GM12878 (cell line): ENCODE measurements around the gene PRKCQ. TPM values are rescaled to one million over a fixed set of nuclear protein-coding genes. Genes with fewer than 3 reads are reported as not detected.

ENCODE experiments used
- ATF2 ChIP-seq: IDR thresholded peaks from 2 replicates; pipeline ENCODE4 v1.6.1; 2012; ENCODE audit warnings: low read length, inconsistent platforms
- BCL11A ChIP-seq: IDR thresholded peaks from 2 replicates; pipeline ENCODE4 v1.6.1; 2011; ENCODE audit warnings: low read depth, low read length
- BHLHE40 ChIP-seq, 2 experiments: fragments of 450-650 bp in 1 of 2; IDR thresholded peaks; 2 replicates each; pipeline ENCODE4 v1.6.1; 2011 to 2017; ENCODE audit warnings: low read depth in 2 of 2, borderline replicate concordance in 1 of 2, improper control_type of control experiment in 1 of 2, low read length in 1 of 2, mild to moderate bottlenecking in 1 of 2
- CBX3 ChIP-seq: fragments of 200-600 bp; sonication (generic); IDR thresholded peaks from 2 replicates; pipeline ENCODE4 v1.6.1; 2016; ENCODE audit warnings: low read depth, borderline replicate concordance
- CEBPZ ChIP-seq: fragments of 150-350 bp; IDR thresholded peaks from 2 replicates; pipeline ENCODE4 v1.6.1; 2016; ENCODE audit warnings: low read depth, low read length
- CHD2 ChIP-seq: IDR thresholded peaks from 2 replicates; pipeline ENCODE4 v1.6.1; 2011; ENCODE audit warnings: low read depth, low read length, improper control_type of control experiment, borderline replicate concordance
- CREB1 ChIP-seq: IDR thresholded peaks from 2 replicates; pipeline ENCODE4 v1.6.1; 2012; ENCODE audit warnings: low read depth, mild to moderate bottlenecking, inconsistent platforms
- CREM ChIP-seq: IDR thresholded peaks from 2 replicates; pipeline ENCODE4 v1.6.1; 2014; ENCODE audit warnings: antibody characterized with exemption, low read depth
- DPF2 ChIP-seq: fragments of 450-650 bp; IDR thresholded peaks from 2 replicates; pipeline ENCODE4 v1.6.1; 2017; ENCODE audit warnings: mild to moderate bottlenecking
- EED ChIP-seq: sonication (generic); IDR thresholded peaks from 2 replicates; pipeline ENCODE4 v1.6.1; 2016; ENCODE audit warnings: antibody characterized with exemption, low read depth
- EP300 ChIP-seq, 2 experiments: fragments of 150-350 bp in 1 of 2; IDR thresholded peaks; 2 replicates each; pipeline ENCODE4 v1.6.1; 2011 to 2012; ENCODE audit warnings: low read depth in 2 of 2, low read length in 2 of 2, borderline replicate concordance in 1 of 2, improper control_type of control experiment in 1 of 2, inconsistent platforms in 1 of 2; ENCODE audit not compliant: control insufficient read depth in 1 of 2
- IKZF1 ChIP-seq: fragments of 450-650 bp; conservative IDR thresholded peaks from 2 replicates; pipeline ENCODE4 v1.6.1; 2017; ENCODE audit warnings: antibody characterized with exemption, mild to moderate bottlenecking
- IRF4 ChIP-seq: IDR thresholded peaks from 2 replicates; pipeline ENCODE4 v1.6.1; 2011; ENCODE audit warnings: low read depth, low read length
- MLLT1 ChIP-seq: fragments of 450-650 bp; IDR thresholded peaks from 2 replicates; pipeline ENCODE4 v1.6.1; 2016; ENCODE audit warnings: mild to moderate bottlenecking
- NFIC ChIP-seq: IDR thresholded peaks from 2 replicates; pipeline ENCODE4 v1.6.1; 2012; ENCODE audit warnings: low read depth, mild to moderate bottlenecking, inconsistent platforms, low read length, moderate library complexity
- NR2F1 ChIP-seq: fragments of 450-650 bp; conservative IDR thresholded peaks from 2 replicates; pipeline ENCODE4 v1.6.1; 2017; ENCODE audit warnings: mild to moderate bottlenecking
- PKNOX1 ChIP-seq: fragments of 450-650 bp; IDR thresholded peaks from 2 replicates; pipeline ENCODE4 v1.6.1; 2016; ENCODE audit warnings: mild to moderate bottlenecking
- POLR2A ChIP-seq: IDR thresholded peaks from 2 replicates; pipeline ENCODE4 v1.6.1; 2011; ENCODE audit warnings: low read depth, mild to moderate bottlenecking, low read length
- RUNX3 ChIP-seq: IDR thresholded peaks from 2 replicates; pipeline ENCODE4 v1.6.1; 2012; ENCODE audit warnings: low read length, inconsistent platforms
- SIX5 ChIP-seq: IDR thresholded peaks from 2 replicates; pipeline ENCODE4 v1.6.1; 2011; ENCODE audit warnings: mild to moderate bottlenecking, low read depth, low read length, moderate library complexity; ENCODE audit not compliant: severe bottlenecking
- SKIL ChIP-seq: fragments of 450-650 bp; IDR thresholded peaks from 2 replicates; pipeline ENCODE4 v1.6.1; 2017; ENCODE audit warnings: mild to moderate bottlenecking, low read depth, inconsistent platforms; ENCODE audit not compliant: poor library complexity, severe bottlenecking
- TBL1XR1 ChIP-seq: IDR thresholded peaks from 2 replicates; pipeline ENCODE4 v1.6.1; 2012; ENCODE audit warnings: low read depth, low read length, improper control_type of control experiment
- ZNF24 ChIP-seq: fragments of 450-650 bp; IDR thresholded peaks from 2 replicates; pipeline ENCODE4 v1.6.1; 2017; ENCODE audit warnings: antibody characterized with exemption, mild to moderate bottlenecking
- polyA plus RNA-seq, 11 experiments: library from polyadenylated mRNA; depleted of rRNA in 4 of 11; unstranded in 6 of 11; stranded (reverse) in 5 of 11; fragments of >200 nt; fragmentation: Nextera tagmentation in 4 of 11; fragmentation: Illumina TruSeq in 1 of 11; extraction: Ambion mirVana in 4 of 11; extraction: Trizol in 1 of 11; gene quantifications; 1 replicate in 1 of 11; 2 replicates in 10 of 11; pipeline versions ENCODE4 v1.2.1 to v1.2.3, GENCODE V29; 2011 to 2016; ENCODE audit warnings: inconsistent platforms in 2 of 11, missing spikeins in 2 of 11, low read depth in 1 of 11
- total RNA-seq, 4 experiments: library from RNA; depleted of rRNA in 3 of 4; stranded (reverse); fragments of >200 nt in 3 of 4; fragmentation: Illumina TruSeq in 1 of 4; extraction: Trizol in 1 of 4; gene quantifications; 2 replicates each; pipeline versions ENCODE4 v1.2.1 to v1.2.3, GENCODE V29; 2013 to 2021

PRKCQ gene
- total and polyA plus RNA-seq, 10 of the 15 experiments (the other 5 are each of a cell fraction or from before 2014, with no cell fraction given) = 0.26 to 8.9 (median 0.98) TPM

- TF ChIP-seq PKNOX1 (peak; percentile 79), CHD2 (0 out of 2 replicates have a peak, but pooled peaks have one; percentile 67), BCL11A (peak; percentile 61; the same call in 1 of the 2 replicates), SKIL (peak; percentile 61), ATF2 (peak; percentile 82), IKZF1 (peak; percentile 66), EP300 (IDR thresholded peaks at IDR 0.05; ENCODE audit: borderline replicate concordance in 1 of 2, control insufficient read depth in 1 of 2, low read depth in 2 of 2, low read length in 2 of 2) (peak; percentile 52 to 92; a peak in 3 of 4 replicates), CREM (no peak), NFIC (peak; percentile 64), EED (peak; percentile 27; the same call in 1 of the 2 replicates), CREB1 (peak; percentile 29; the same call in 1 of the 2 replicates), NR2F1 (peak; percentile 86), TBL1XR1 (no peak), ZNF24 (peak; percentile 65; the same call in 1 of the 2 replicates), MLLT1 (peak; percentile 42), CEBPZ (no peak), IRF4 (peak; percentile 66), DPF2 (peak; percentile 86), RUNX3 (peak; percentile 47), SIX5 (no peak), CBX3 (no peak), POLR2A (no peak), BHLHE40 (IDR thresholded peaks at IDR 0.05; ENCODE audit: borderline replicate concordance in 1 of 2, low read depth in 2 of 2, low read length in 1 of 2) (peak in 1 of 2 experiments; percentile 54; a peak in 1 of 4 replicates)
Measured at GRCh38 chr10:6507311-6507710, 72.8 kb downstream of the PRKCQ start (continued).
